HepG2 (cell line): ENCODE results near the gene COMT. TPM values are rescaled to one million over a fixed set of nuclear protein-coding genes. Genes with fewer than 3 reads are reported as not detected.

Experiments
- ATAC-seq: fragments of 200-7000 bp; cut with Tn5 transposase; 3 replicates; pipeline ENCODE4 v1.9.1; 2020; ENCODE audit warnings: mild to moderate bottlenecking, moderate library complexity
- BruUV-seq: library from RNA; stranded (reverse); fragments of 400-500 nt; replicated peaks from 2 replicates; lab custom pipeline; 2021; lab: Mats Ljungman, UMichigan
- CTCF ChIA-PET: fragments of 300-600 bp; formaldehyde crosslinking; extraction: SDS; loops from one replicate; lab custom pipeline; 2021; ENCODE audit warnings: low total read pairs, inconsistent platforms, low intra/inter-chr PET ratio; lab: Yijun Ruan, JAX
- POLR2A ChIA-PET: fragments of 350-600 bp; sonication (Branson Sonifier 250); formaldehyde crosslinking; loops from one replicate; lab custom pipeline; 2020; ENCODE audit warnings: antibody characterized with exemption, inconsistent platforms; lab: Yijun Ruan, JAX
- DNase-seq: peaks from one replicate; pipeline ENCODE4 v3.0.0-alpha.2; 2015; ENCODE audit warnings: low spot score
- FAIRE-seq: peaks from 3 replicates; lab custom pipeline; 2011; peaks lifted over from hg19 to GRCh38; lab: Jason Lieb, UNC
- H2AFZ ChIP-seq: one replicate; pipeline ENCODE4 v1.6.1; 2011; ENCODE audit warnings: low read length, inconsistent platforms
- H3K27ac ChIP-seq: fragments of 300-600 bp; 3 replicates; pipeline ENCODE4 v1.8.0; 2011; ENCODE audit warnings: mixed run types, mild to moderate bottlenecking, mixed read lengths, low read length, inconsistent platforms; ENCODE audit not compliant: insufficient read depth; ENCODE audit errors: extremely low read length
- H3K27me3 ChIP-seq, 2 experiments: fragments of 200-600 bp in 1 of 2; 2 replicates in 1 of 2; 3 replicates in 1 of 2; pipeline versions ENCODE4 v1.6.0 to v1.8.0; 2011; ENCODE audit warnings: low read length in 2 of 2, mild to moderate bottlenecking in 2 of 2, moderate library complexity in 2 of 2, inconsistent platforms in 1 of 2; ENCODE audit not compliant: insufficient read depth in 2 of 2, control insufficient read depth in 1 of 2
- H3K36me3 ChIP-seq, 2 experiments: fragments of 200-600 bp in 1 of 2; replicated peaks in 1 of 2; 2 replicates in 1 of 2; 3 replicates in 1 of 2; pipeline versions ENCODE4 v1.5.1 to v1.8.0; 2011; ENCODE audit warnings: low read length in 2 of 2, inconsistent platforms in 1 of 2; ENCODE audit not compliant: insufficient read depth in 2 of 2, control insufficient read depth in 1 of 2
- H3K4me1 ChIP-seq: 2 replicates; pipeline ENCODE4 v1.5.1; 2012; ENCODE audit warnings: low read length, inconsistent platforms; ENCODE audit not compliant: insufficient read depth
- H3K4me2 ChIP-seq: 2 replicates; pipeline ENCODE4 v1.6.0; 2011; ENCODE audit warnings: low read depth, low read length, inconsistent platforms
- H3K4me3 ChIP-seq, 3 experiments: fragments of 200-600 bp in 1 of 3; sonication (generic), shearing (Covaris generic) in 1 of 3; replicated peaks in 1 of 3; 2 replicates each; pipeline ENCODE4 v1.5.1; 2011 to 2016; ENCODE audit warnings: low read length in 3 of 3, inconsistent platforms in 2 of 3, low read depth in 2 of 3, mild to moderate bottlenecking in 2 of 3, control low read depth in 1 of 3, mixed read lengths in 1 of 3; ENCODE audit not compliant: insufficient read depth in 1 of 3
- H3K79me2 ChIP-seq: one replicate; pipeline ENCODE4 v1.6.1; 2011; ENCODE audit warnings: low read length, inconsistent platforms; ENCODE audit not compliant: insufficient read depth
- H3K9ac ChIP-seq: 2 replicates; pipeline ENCODE4 v1.6.0; 2011; ENCODE audit warnings: mild to moderate bottlenecking, low read depth, low read length, inconsistent platforms; ENCODE audit not compliant: insufficient read depth
- H3K9me3 ChIP-seq: 2 replicates; pipeline ENCODE4 v1.5.1; 2012; ENCODE audit warnings: mild to moderate bottlenecking, low read length
- H4K20me1 ChIP-seq: 2 replicates; pipeline ENCODE4 v1.6.0; 2011; ENCODE audit warnings: inconsistent platforms, mild to moderate bottlenecking, low read length, moderate library complexity; ENCODE audit not compliant: insufficient read depth
- GATAD2A ChIP-seq: IDR thresholded peaks from 2 replicates; pipeline ENCODE4 v1.6.1; 2016
- SIN3B ChIP-seq: fragments of 150-350 bp; IDR thresholded peaks from 2 replicates; pipeline ENCODE4 v1.6.1; 2014; ENCODE audit warnings: low read length
- THAP7 ChIP-seq: sonication (generic); formaldehyde crosslinking; IDR thresholded peaks from 2 replicates; pipeline ENCODE4 v1.8.1; 2023; ENCODE audit warnings: mild to moderate bottlenecking, missing genetic modification reagents
- ZNF124 ChIP-seq: sonication (generic); formaldehyde crosslinking; IDR thresholded peaks from 2 replicates; pipeline ENCODE4 v1.4.0; 2020; ENCODE audit warnings: missing genetic modification reagents
- ZNF138 ChIP-seq: sonication (generic); formaldehyde crosslinking; IDR thresholded peaks from 2 replicates; pipeline ENCODE4 v1.5.0; 2020; ENCODE audit warnings: mild to moderate bottlenecking, low read depth, missing genetic modification reagents
- ZNF550 ChIP-seq: sonication (generic); formaldehyde crosslinking; IDR thresholded peaks from 2 replicates; pipeline ENCODE4 v1.4.0; 2020; ENCODE audit warnings: mild to moderate bottlenecking, missing genetic modification reagents, borderline replicate concordance
- ZNF687 ChIP-seq: sonication (generic); formaldehyde crosslinking; IDR thresholded peaks from 2 replicates; pipeline ENCODE4 v1.5.1; 2020; ENCODE audit warnings: mild to moderate bottlenecking, missing genetic modification reagents, moderate library complexity
- ZNF709 ChIP-seq: sonication (generic); formaldehyde crosslinking; IDR thresholded peaks from 2 replicates; pipeline ENCODE4 v1.5.0; 2020; ENCODE audit warnings: mild to moderate bottlenecking, missing genetic modification reagents
- ZNF83 ChIP-seq: sonication (generic); formaldehyde crosslinking; IDR thresholded peaks from 2 replicates; pipeline ENCODE4 v1.4.0; 2020; ENCODE audit warnings: missing genetic modification reagents, mild to moderate bottlenecking, borderline replicate concordance
- WGBS: methylation state at CpG from one replicate; pipeline ENCODE4 v1.1.6; 2017; ENCODE audit warnings: low lambda C conversion rate; 5-methylcytosine and 5-hydroxymethylcytosine counted together
- in situ Hi-C: cut with HindIII; loops from 2 replicates; pipeline ENCODE4 v1.10.0; 2017; ENCODE audit warnings: low pct_unique_long_range_greater_than_20kb; ENCODE audit not compliant: extremely low pct_ligation_motif_present
- intact Hi-C: fragments of 100-400 bp; cut with micrococcal nuclease; formaldehyde crosslinking; loops from one replicate; pipeline ENCODE4 v1.10.0; 2022; ENCODE audit not compliant: unreplicated experiment
- polyA plus RNA-seq, 8 experiments: library from polyadenylated mRNA; depleted of rRNA in 3 of 8; stranded (reverse) in 7 of 8; unstranded in 1 of 8; fragments of >200 nt; fragmentation: Illumina TruSeq in 4 of 8; extraction: Trizol in 4 of 8; gene quantifications; 2 replicates each; pipeline versions ENCODE4 v1.2.1 to v1.2.3, GENCODE V29; 2011 to 2016; ENCODE audit warnings: low read depth in 4 of 8, missing spikeins in 1 of 8, mixed read lengths in 1 of 8; ENCODE audit not compliant: insufficient read depth in 1 of 8
- total RNA-seq, 5 experiments: library from RNA; depleted of rRNA; stranded (reverse); fragments of >200 nt; fragmentation: Illumina TruSeq; extraction: Trizol; gene quantifications; 2 replicates each; pipeline ENCODE4 v1.2.3, GENCODE V29; 2016; ENCODE audit warnings: low read depth in 1 of 5

Gene COMT
- total and polyA plus RNA-seq, 2 of the 13 experiments (the other 11 are each of a cell fraction or from before 2014, with no cell fraction given): 156 to 162 TPM

DNA sequence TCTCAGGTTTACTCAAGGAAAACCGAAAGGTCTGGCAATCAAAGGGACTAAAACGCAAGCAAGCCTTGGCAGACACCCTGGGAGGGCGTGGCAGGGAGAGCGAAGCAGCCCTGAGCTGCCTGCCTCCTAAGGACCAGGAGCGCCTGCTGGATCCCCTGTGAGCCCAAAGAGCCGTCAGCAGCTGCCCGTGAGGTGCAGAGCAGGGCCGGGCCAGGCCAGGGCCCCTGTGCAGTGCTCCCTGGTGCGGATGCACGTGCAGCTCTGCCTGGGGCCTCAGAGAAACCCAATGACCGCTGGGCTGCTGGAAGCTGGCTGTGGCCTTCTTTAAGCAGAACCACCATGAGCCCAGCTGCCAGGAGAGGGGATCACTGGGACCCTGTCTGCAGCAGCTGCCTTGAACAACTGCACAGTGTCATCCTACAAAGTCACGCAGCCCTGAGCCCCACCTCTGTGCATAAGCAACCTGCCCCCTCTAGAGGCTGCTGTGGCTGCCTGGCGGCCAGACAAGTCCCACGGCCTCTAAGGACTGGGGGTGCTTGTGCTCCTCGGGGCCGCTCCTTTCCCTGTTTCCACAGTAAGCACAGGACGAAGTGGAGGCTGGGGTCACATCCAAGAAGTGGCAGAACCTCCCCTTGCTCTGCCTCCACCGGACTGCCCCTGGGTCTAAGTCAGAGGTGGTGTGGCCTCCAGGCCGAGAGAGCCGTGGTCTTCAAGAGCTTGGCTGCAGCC is 29.1 kb upstream of the COMT start (continued):
- no peak for TF ChIP-seq ZNF709 (CRISPR knock-in tag)

- FAIRE-seq (no peak), DNase-seq (no peak), ATAC-seq (no peak)
- Histone ChIP-seq H3K4me3 (no peak overlapping the region), H4K20me1 (no peaks in the 10 kb centered on the region; the same call in 1 of the 2 replicates), H3K27me3 (no peaks in the 10 kb centered on the region), H3K79me2 (no peaks in the 10 kb centered on the region), H3K9ac (no peak overlapping the region), H3K4me1 (peaks cover 10% of the 10 kb centered on the region), H3K4me2 (no peak overlapping the region), H3K36me3 (peaks cover 24 to 69% of the 10 kb centered on the region in 2 experiments; a peak in 4 of 5 replicates), H3K27ac (no peak overlapping the region), H2AFZ (no peak overlapping the region), H3K9me3 (0 out of 2 replicates have a peak, but pooled peaks cover 4% of the 10 kb centered on the region)
- WGBS: 82% methylated on average over 5 of the region's 6 CpGs
- TF ChIP-seq ZNF138 (CRISPR knock-in tag) (no peak), ZNF124 (CRISPR knock-in tag) (no peak), GATAD2A (CRISPR knock-in tag) (no peak), ZNF687 (CRISPR knock-in tag) (peak; percentile 24; the same call in 1 of the 2 replicates), ZNF550 (peak; percentile 96), SIN3B (no peak), THAP7 (no peak), ZNF83 (CRISPR knock-in tag) (no peak)
- POLR2A ChIA-PET: interaction anchor here (1.5 kb wide), 1 partner anchor 29 kb away, joined by 4 read pairs; no protein-coding TSS in a partner anchor
- in situ Hi-C loops (loop anchor here (10.0 kb wide), 1 partner anchor 159 kb away; no protein-coding TSS in a partner anchor), intact Hi-C loops (no loop called here)
- BruUV-seq: no TSS peak
- CTCF ChIA-PET: no interaction called here
These were observed 28.1 kb upstream of the COMT start for GRCh38 chr22:19913337-19913936.
